ENCODE results near the gene ATP11A.

ATP11A gene

GRCh38 chr13:112894673-112895481 is 205.0 kb downstream of the ATP11A start:
- DNase-seq (ENCODE audit: low spot score), result no peak

- DNase-seq (ENCODE audit: low spot score), result no peak
Observed at GRCh38 chr13:112895521-112896465, 206.0 kb downstream of the ATP11A start.

DNA sequence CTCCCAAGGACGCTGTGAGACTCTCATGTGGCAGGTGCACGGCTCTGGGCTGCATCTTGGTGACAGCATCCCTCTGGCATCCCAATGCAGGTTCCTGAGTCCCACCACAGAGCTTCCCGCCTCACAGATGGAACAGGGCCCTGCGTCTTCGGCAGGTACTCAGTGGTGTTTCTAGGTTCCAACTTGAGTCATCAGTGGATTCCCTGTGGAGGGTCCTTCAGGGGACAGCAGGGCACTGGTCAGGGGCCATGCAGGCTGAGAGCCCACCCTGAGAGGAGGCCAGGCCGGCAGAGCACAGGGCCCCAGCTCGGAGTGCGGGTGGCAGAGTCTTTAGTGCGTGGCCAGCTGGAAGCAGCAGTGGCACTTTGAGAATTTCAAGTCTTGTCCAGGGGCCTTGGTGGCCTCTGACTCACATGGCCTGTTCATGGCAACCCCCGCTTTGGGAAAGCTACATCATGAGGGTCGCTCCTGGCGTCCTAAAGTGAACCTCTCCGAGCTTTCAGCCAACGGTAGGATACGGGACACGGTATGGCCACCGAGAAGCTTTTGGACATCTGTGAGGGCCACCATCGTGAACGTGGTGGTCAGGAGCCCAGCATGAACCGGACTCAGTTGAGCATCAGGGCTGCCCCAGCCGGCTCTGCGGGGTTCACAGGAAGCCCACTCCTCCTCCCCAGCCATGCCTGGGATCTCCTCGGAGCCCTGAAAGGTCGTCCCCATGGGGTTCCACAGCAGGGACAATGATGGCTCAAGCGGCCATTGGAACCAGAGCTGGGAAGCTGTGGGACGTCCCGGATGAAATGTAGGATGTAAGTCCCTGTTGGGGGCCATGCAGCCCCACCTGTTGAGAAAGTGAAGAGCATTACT is 207.1 kb downstream of the ATP11A start:
- DNase-seq (ENCODE audit: low spot score), result no peak

DNA sequence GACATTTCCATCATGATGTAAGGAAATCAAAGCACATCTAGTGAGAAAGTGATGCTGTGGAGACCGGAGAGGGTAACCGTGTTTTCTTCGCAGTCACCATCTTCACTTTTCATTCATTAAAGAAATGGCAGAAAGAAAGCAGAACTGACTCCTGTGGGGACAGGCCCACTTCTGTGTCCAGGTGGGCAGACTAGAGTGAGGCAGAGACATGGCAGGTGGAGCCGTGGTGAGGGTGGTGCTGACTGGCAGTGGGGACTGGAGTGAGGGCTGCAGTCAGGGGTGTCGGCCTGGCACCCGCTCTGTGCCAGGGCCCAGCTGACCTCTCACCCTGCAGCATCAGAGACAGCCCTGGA is 207.7 kb downstream of the ATP11A start:
- no peak for DNase-seq (ENCODE audit: low spot score)

DNA sequence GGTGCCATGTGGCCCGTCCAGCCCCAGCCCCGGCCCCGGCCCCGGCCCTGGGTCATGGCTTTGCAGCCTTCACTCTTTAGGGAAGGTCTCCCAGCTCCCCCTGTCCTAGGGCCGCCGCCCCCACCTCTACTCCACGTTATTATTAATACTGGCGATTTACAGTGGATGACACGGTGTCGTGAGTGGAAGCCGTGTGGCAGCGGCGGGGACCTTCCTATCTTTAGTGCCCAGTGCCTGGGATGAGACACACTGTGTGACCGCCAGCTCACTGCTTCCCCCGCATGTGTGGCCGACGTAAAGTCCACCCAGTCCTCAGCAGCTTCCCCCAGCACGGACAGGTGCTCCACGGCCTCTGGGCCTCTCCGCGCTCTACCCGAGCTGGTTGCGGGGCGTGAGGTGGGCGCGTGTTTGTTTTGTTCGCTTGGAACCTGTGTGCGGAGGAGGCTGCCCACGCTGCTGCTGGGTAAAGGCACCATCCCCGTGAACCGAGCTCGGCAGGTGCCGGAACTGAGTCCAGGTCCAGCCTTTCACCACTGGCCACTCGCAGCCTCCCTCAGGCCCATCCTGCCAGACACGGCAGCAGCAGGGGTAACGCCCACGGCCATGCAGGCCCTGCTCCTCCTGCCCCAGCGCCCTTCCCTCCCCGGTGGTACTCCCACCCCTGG is 208.2 kb downstream of the ATP11A start:
- DNase-seq (ENCODE audit: low spot score), result no peak

DNA sequence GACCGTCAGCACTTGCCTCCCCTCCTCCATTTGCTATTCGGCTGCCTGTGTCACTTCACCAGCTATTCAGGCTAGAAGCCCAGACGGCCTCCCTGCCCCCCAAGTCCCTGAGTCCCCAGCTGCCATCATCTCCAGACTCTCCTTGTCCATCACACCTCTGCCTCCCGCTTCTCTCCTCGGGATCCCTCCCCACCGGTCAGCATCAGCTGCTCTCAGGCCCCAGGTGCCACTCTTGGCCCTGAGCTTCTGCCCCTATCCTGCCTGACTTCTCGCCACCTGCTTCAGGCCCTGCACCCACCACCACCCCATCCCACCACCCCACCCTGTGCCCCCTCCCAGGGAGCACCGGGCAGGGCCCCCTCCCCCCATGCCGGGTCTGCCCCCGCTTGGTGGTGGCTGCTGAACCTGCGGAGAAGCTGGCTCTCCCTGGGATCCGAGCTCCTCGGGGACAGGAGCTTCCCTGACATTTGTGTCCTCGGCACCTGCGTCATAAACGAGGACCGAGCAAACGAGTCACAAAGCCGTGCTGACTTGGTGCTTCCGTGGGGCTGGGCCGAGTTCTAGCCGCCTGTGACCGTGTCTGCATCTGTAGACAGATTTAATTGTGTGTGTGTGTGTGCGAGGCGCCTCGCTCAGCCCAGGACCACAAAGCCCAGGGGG is 208.9 kb downstream of the ATP11A start:
- DNase-seq (ENCODE audit: low spot score), result no peak

- no peak for DNase-seq (ENCODE audit: low spot score)
Observed at GRCh38 chr13:112899281-112900225, 209.7 kb downstream of the ATP11A start.

GRCh38 chr13:112900226-112900600 is 210.4 kb downstream of the ATP11A start:
- no peak for DNase-seq (ENCODE audit: low spot score)

GRCh38 chr13:112900691-112901091 is 210.9 kb downstream of the ATP11A start:
- no peak for DNase-seq (ENCODE audit: low spot score)

GRCh38 chr13:112902101-112902651 is 212.3 kb downstream of the ATP11A start:
- no peak for DNase-seq (ENCODE audit: low spot score)

- no peak for DNase-seq (ENCODE audit: low spot score)
Observed at GRCh38 chr13:112902669-112903068, 212.8 kb downstream of the ATP11A start.

DNA sequence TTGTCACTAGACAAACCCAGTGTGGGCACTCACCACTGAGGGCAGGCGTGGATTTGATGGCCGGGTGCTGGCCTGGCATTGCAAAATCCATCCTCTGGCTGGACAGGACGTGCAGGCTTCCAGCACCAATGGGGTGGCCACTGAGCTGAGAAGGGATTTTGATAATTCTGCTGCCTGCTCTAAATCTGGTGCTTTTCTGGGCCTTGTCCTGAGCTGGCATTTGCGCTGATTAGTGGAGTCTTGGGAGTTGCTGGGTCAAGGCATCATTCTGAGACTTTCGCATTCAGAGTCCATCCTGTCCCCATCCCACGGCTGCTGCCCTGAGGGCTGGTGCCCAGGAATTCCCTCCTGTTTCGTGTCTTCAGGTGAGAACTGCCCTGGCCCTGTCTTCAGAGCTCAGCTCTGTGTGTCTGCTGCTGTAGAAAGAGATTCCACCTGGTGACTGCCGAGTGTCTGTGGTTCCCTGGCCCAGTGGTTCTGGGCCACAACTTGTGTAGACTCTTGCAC is 213.3 kb downstream of the ATP11A start:
- DNase-seq (ENCODE audit: low spot score), result no peak

- DNase-seq (ENCODE audit: low spot score), result no peak
Observed at GRCh38 chr13:112903606-112904195, 213.9 kb downstream of the ATP11A start.

DNA sequence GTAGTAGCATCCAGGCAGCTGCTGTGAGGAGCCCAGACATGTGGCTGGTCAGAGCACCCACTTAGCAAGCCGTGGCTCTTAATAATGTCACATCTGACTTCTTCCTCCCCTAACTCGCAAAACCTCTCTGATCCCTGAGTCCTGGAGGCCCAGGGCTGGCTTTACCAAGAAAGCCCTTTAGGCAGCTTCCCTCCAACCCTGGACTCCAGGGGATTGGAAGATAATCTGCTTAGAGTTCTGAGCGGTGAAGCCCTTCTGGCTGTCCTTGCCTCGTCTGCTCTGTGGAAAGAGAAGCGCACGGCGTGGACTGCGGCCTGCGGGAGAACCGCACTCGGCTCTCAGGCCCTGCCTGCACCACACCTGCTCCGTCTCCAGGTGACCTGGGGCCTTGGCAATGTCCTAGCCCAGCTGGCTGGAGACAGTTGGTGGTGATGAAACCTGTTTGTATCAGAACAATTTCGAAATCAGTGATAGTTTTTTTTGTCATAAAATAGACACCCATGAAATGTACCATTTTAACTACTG is 214.7 kb downstream of the ATP11A start:
- no peak for DNase-seq (ENCODE audit: low spot score)

DNA sequence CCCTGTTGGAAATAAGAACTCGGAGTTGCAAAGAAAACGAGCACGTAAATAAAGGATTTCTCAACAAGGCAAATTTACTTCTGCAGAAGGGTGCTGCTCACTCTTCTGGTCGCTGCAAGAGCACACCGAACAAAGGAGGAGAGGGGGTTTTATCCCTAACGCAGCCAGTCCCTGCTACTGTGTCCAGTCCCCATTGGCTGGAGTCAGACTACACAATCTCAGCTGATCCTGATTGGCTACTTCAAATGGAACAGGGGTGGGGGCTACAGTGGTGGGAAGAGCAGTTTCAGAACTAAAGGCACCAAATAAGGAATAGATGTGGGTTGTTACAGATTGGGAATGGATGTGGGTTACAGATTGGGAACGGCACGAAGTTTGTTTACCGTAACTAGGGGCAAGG is 215.2 kb downstream of the ATP11A start:
- no peak for DNase-seq (ENCODE audit: low spot score)

GRCh38 chr13:112905619-112905989 is 215.8 kb downstream of the ATP11A start:
- no peak for DNase-seq (ENCODE audit: low spot score)

- no peak for DNase-seq (ENCODE audit: low spot score)
Observed at GRCh38 chr13:112905990-112906641, 216.3 kb downstream of the ATP11A start.

- no peak for DNase-seq (ENCODE audit: low spot score)
Observed at GRCh38 chr13:112907286-112907685, 217.4 kb downstream of the ATP11A start.

Measured in COLO829 (cell line).